Measurements from ENCODE around the gene LIME1.

Gene LIME1

DNA sequence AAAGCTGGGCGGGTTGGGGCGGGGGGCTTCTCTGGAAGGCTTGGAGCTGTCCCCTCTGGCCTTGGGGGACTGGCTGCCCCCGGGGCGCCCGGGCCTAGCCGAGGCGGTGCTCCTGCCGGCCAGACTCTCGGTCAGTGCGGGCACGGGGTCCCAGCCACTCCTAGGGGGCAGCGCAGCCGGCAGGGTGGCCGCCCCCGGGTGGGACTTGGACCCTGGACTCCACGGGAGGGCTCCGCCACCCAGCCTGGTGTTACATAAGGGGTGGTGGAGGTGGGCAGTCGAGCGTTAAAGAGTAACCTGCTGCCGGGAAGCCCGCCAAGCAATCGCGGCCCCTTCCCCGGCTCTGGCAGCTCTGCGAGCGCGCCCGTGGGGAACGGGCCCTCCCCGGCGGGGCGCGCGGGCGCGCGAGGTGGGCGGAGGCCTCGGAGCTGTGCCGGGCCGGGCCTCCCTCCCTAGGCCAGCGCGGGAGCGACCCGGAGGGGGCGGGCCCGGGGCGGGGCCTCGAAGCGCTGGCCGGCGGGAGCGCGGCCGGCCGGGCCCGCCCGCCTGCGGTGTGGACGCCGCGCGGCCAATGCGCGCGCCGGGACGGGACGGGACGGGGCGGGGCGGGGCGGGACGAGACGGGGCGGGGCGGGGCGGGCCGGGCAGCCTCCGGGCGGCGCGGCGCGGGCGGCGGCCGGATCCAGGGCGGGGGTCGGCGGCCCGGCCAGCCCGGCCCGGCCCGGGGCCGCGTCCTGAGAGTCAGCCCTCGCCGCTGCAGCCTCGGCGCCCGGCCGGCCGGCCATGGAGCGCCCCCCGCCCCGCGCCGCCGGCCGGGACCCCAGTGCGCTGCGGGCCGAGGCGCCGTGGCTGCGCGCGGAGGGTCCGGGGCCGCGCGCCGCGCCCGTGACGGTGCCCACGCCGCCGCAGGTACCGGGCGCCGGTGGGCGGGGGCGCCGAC is 2.9 kb downstream of the LIME1 start, which contains the start of gene SLC2A4RG:
TSS of gene SLC2A4RG (plus strand) at position 647 of the 940 bp plus-strand sequence. CDS start at position 784, 137 bp downstream.
- DNase-seq = peak; percentile 83

GRCh38 chr20:63740070-63740626 is 3.7 kb downstream of the LIME1 start:
- peak; percentile 77 for DNase-seq

DNA sequence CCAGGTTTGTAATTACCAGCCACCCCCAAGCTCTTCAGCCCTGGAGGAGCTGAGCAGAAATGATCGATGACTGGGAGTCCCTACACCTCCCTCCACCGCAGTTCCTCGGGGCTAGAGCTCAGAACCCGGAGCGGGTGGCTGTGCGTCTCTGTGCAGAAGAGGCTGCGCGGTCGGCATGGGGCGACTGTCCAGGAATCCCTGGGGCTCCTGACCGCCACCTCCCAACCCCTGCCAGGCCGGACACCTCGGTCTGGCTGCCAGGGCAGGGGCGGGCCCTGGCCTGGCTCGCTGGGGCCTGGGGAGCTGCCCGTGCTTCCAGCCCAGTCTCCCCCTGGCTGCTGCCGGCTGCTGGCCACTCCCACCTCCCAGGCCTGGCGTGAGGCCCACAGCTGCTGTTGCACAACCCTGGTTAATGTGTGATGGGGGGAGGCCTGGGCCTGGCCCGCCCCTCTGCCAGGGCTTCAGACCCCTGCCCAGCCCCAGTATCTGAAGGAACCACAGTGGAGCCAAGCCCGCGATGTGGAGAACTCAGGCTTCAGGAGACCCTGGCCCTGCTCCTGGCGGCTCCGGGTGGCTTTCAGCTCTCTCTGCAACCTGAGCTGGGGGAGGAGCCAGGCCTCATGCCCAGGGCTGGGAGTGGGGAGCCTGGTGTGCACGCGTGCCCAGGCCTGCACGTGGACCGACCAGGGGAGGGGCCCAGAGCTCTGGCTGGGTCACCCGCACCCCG is 4.3 kb downstream of the LIME1 start:
- peak; percentile 73 for DNase-seq

- DNase-seq = no peak
Measured at GRCh38 chr20:63741354-63741675, 4.9 kb downstream of the LIME1 start.

GRCh38 chr20:63741676-63742380 is 5.4 kb downstream of the LIME1 start:
- DNase-seq = no peak

DNA sequence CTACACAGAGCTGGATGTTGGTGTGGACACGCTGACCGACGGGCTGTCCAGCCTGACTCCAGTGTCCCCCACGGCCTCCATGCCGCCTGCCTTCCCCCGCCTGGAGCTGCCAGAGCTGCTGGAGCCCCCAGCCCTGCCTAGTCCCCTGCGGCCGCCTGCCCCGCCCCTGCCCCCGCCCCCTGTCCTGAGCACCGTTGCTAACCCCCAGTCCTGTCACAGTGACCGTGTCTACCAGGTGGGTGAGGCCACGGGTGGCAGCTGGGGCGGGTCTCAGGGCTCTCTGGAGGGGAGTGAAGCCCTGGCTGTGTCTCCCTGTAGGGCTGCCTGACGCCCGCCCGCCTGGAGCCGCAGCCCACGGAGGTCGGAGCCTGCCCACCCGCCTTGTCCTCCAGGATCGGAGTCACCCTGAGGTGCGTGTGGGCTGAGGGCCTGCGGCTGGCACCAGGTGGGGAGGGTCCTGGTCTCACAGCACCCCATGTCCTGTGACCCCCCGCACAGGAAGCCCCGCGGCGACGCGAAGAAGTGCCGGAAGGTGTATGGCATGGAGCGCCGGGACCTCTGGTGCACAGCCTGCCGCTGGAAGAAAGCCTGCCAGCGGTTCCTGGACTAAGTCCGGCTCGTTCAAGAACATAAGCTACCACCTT is 6.0 kb downstream of the LIME1 start:
- no peak for DNase-seq

GRCh38 chr20:63743210-63743970 is 6.9 kb downstream of the LIME1 start:
- no peak for DNase-seq

GRCh38 chr20:63744158-63744557 is 7.7 kb downstream of the LIME1 start:
- no peak for DNase-seq

- DNase-seq = no peak
Measured at GRCh38 chr20:63744574-63745423, 8.3 kb downstream of the LIME1 start.

DNA sequence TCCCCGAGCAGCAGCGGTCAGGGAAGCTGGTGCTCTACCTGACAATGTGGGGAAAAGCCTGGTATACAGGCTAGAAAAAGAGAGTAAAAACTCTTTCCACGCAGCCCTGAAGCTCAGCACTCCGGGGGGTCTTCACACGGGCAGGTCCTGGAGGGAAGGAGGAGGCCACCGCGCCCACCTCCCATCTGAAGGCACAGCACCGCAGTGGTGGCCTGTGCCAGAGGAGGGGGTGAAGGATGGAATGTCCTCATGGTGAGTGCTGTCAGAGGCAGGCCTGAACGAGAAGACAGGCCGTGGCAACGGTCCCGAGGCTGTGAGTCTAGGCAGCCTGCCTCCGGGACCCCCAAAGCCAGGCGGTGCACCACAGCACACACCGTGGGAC is 9.0 kb downstream of the LIME1 start:
- no peak for DNase-seq

GRCh38 chr20:63745961-63746731 is 9.7 kb downstream of the LIME1 start:
- no peak for DNase-seq

DNA sequence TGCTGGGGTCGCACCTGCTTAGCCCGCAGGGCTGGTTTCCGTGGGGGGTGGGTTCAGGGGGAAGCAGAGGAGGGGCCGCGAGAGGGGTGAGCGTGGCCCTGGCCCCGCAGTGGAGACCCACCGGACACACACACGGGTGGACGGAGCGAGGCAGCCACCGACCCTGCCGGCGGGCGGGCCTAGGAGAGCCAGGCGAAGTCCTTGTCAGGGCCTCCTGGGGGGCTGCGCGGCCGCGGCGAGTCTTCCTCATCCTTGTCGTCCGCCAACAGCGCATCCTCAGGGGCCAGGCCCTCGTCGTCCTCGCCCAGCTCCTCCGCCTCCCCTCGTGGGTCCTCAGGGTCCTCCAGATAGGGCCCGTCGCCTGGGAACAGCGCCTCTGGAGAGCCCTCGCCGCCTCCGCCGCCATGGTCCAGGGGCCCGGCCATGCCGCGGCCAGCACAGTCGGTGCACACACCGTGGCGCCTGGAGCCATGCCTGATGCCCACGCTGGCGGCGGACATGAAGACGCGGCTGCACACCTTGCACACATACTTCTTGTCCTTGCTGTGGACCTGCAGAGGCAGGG is 10.4 kb downstream of the LIME1 start:
- no peak for DNase-seq

- DNase-seq = no peak
Measured at GRCh38 chr20:63747622-63748069, 11.2 kb downstream of the LIME1 start.

GRCh38 chr20:63748070-63748933 is 11.8 kb downstream of the LIME1 start:
- DNase-seq = no peak

- no peak for DNase-seq
Measured at GRCh38 chr20:63748934-63749270, 12.4 kb downstream of the LIME1 start.

DNA sequence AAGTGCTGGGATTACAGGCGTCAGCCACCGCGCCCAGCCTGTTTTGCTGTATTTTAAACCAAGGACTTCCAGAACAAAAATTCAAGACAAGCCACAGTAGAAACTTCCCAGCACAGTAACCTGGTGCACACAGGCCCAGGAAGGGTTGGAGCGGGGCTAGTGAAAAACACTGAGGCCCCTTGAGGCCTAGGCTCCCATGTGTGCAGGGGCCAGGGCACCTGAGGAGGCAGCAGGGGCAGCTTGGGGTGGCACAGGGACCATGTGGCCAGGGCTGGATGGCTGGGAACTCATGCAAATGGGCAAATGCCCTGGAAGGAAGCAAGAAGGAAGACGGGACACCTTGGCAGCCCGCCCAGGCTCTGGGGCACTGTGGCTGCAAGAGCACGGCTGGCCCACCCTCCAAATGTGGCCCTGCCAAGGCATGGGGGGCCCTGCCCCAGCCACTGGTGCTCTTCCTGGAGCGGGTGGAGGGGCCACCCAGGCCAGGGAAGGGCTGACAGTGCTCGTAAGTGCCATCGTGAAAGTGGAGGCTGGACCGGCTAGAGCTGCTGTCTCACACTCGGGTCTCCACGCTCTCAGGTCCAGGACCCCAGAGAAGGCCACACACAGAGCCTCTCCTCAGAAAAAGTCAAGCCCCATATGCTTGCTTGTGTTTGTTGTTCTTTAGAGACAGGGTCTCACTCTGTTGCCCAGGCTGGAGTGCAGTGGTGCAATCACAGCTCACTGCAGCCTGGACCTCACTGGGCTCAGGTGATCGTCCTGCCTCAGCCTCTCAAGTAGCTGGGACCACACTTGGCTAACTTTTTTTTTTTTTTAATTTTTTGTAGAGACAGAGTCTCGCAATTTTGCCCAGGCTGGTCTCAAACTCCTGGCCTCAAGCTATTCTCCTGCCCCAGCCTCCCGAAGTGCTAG is 13.4 kb downstream of the LIME1 start:
- no peak for DNase-seq

DNA sequence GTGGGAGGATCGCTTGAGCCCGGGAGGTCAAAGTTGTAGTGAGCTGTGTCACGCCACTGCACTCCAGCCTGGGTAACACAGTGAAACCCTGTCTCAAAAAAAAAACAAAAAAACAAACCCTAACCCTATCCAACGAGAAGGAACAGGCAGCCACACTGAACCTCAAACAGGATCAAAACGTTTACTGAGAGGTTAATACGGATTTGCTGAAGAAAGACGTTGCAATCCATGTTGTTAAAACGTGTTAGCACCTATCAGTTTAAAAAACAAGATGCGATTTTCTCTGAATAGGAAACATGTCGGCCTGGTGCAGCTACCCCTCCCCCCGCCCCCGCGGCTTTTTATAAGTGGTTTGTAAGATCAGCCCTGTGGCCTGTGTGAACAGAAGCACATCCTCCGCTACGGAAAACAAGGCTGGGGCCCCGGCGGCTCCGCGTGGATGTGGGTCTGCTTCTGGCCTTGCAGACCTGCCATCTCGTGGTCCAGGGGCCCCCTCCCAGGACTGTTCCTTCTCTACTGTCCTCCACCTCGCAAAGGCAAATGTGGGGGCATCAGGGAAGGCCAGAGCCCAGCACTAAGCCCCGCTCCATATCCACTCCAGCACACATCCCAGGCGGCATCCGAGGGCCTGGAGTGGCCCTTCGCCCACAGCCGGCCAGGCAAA is 14.5 kb downstream of the LIME1 start:
- peak; percentile 84 for DNase-seq
